SH-SY5Y (cell line): ENCODE measurements around the gene TRIM7.

ENCODE experiments used
- GATA2 ChIP-seq: IDR thresholded peaks from 2 replicates; pipeline ENCODE4 v1.6.1; 2011; ENCODE audit warnings: mild to moderate bottlenecking, low read depth, low read length
- GATA3 ChIP-seq: IDR thresholded peaks from 2 replicates; pipeline ENCODE4 v1.6.1; 2011; ENCODE audit warnings: low read depth, mild to moderate bottlenecking, low read length, moderate library complexity

DNA sequence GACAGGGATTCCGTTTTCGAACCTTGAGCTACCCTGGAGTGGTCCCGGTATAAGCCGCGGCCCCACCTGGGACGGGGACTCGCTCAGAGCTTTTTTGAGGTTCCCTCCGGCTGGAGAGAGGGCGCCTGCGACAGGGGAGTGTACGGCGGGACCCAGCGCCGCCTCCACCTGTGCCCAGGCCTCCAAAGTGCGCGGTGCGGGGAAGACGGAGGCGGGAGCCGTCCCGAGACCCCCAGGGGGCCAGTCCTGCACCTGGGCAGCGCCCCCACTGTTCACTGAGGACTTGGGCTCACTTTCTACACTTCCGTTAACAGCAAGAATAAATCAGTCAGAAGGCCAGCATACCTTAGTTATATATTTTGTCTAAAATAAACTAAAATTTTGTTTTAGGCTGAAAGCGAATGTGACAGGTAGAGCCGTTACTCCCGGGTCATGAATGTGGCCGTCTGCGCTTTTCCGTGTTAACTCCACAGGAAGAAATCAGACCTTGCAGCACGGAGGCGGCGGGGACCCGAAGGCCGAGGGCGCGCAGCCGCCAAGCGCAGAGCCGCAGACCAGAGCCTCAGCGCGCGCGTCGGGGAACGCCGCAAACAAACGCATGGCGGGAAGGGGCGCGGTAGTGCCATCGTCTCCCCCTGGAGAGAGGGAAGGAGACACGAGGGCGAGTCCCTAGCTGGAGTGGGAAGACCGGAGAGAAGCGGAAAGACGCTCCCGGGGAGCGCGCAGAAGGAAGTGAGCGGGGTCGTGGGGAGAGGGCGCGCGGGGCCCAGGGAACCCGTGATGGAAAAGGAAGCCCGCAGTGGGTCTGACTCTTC, 14.1 kb downstream of the TRIM7 start:
- TF ChIP-seq GATA2: no peak; the same call in 1 of the 2 replicates
- no peak for TF ChIP-seq GATA3
